Measurements from ENCODE around the gene KRTAP5-2.

KRTAP5-2 gene

GRCh38 chr11:1561955-1562354, 36.1 kb downstream of the KRTAP5-2 start:
- DNase-seq (ENCODE audit: low spot score) = no peak
- in situ Hi-C loops (cut with MboI; ENCODE audit: low sequenced_read_pairs, unreplicated experiment) = no loop called here
- TF ChIP-seq, protein P1, sequence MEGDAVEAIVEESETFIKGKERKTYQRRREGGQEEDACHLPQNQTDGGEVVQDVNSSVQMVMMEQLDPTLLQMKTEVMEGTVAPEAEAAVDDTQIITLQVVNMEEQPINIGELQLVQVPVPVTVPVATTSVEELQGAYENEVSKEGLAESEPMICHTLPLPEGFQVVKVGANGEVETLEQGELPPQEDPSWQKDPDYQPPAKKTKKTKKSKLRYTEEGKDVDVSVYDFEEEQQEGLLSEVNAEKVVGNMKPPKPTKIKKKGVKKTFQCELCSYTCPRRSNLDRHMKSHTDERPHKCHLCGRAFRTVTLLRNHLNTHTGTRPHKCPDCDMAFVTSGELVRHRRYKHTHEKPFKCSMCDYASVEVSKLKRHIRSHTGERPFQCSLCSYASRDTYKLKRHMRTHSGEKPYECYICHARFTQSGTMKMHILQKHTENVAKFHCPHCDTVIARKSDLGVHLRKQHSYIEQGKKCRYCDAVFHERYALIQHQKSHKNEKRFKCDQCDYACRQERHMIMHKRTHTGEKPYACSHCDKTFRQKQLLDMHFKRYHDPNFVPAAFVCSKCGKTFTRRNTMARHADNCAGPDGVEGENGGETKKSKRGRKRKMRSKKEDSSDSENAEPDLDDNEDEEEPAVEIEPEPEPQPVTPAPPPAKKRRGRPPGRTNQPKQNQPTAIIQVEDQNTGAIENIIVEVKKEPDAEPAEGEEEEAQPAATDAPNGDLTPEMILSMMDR (IDR thresholded peaks at IDR 0.05; ENCODE audit: borderline replicate concordance, control extremely low read depth, extremely low read depth, insufficient read depth, missing control alignments) = no peak

DNA sequence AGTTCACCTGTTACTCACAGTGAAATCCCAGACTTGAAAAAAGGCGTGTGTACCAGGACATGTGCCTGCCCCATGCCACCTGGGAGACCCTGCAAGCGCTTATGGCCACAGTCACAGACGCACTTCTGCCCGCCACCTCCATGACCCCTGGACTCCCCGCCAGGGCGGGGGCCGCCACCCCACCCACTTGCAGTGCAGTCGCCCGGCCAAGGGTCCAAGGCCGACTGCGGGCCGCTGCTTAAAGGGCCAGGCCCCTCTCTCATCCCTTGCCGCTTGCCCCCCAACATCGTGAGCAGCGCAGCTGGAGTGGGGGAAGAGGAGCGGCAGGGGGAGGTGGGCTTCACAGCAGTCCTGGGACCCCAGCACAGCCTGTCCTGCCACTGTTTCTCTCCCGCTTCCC, 36.8 kb downstream of the KRTAP5-2 start:
- TF ChIP-seq, protein P1 (IDR thresholded peaks at IDR 0.05; ENCODE audit: borderline replicate concordance, control extremely low read depth, extremely low read depth, insufficient read depth, missing control alignments) = no peak
- DNase-seq (ENCODE audit: low spot score) = no peak
- in situ Hi-C loops (cut with MboI; ENCODE audit: low sequenced_read_pairs, unreplicated experiment) = no loop called here

DNA sequence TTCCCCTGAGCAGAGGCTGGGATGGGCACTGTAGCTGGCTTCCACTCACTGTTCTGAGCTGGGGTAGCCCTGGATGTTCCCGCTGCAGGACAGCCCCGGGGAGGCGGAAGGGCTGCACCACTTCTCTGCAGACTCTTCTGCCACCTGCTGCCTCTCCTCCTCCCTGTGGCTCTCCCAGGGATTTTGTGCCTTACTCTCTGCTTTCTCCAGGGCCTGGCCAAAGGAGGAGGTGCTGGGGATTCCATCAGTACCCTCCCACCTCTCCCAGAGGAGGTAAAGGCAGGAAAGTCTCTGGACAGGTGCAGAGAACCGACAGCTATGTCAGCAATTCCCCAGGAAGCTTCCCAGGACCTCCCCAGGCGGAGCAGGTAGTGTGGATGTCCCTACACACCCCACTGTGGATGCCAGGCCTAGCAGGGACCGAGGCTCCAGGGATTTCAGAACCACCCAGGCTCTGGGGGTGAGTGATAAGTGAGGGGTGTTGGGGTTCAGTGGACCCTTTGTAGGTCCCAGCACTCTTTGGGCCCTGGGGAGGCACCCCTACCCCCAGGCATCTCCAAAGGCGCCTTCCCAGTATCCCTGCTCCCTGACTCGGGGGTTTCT, 37.3 kb downstream of the KRTAP5-2 start:
- in situ Hi-C loops (cut with MboI; ENCODE audit: low sequenced_read_pairs, unreplicated experiment) = no loop called here

DNA sequence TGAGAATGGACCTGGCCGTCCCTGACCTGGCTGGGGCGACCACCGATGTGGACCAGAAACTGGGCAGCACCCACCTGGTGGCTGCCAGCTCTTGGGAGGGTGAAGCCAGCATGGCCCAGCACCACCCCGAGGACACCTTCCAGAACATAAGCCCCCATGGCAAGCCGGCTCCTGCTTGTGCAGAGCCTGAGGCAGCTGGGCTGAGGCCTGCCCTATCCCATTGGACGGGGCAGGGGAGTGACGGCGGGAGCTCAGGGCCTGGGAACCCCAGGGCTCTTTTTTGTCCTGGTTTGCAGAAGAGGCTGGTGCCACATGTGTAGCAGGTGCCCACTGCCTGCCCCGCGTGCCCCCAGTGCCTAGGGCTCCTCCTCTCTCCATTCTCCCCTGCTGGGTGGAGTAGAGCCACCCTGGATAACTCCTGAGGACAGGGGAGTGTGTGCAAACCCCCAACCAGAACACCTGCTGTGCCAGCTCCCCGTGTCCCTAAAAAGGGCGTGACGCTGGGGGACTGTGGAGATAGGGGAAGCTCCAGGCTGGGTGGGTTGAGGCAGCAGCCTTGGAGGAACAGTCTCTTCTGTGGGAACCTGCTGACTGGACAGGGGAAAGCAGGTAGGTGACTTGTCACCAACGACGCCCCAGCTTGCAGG, 38.0 kb downstream of the KRTAP5-2 start:
- TF ChIP-seq, protein P1 (IDR thresholded peaks at IDR 0.05; ENCODE audit: borderline replicate concordance, control extremely low read depth, extremely low read depth, insufficient read depth, missing control alignments) = no peak
- no peak for DNase-seq (ENCODE audit: low spot score)
- in situ Hi-C loops (cut with MboI; ENCODE audit: low sequenced_read_pairs, unreplicated experiment) = no loop called here

More for the DNA sequence above, 37.3 kb downstream of the KRTAP5-2 start:
- TF ChIP-seq, protein P1 (IDR thresholded peaks at IDR 0.05; ENCODE audit: borderline replicate concordance, control extremely low read depth, extremely low read depth, insufficient read depth, missing control alignments) = no peak
- no peak for DNase-seq (ENCODE audit: low spot score)

DNA sequence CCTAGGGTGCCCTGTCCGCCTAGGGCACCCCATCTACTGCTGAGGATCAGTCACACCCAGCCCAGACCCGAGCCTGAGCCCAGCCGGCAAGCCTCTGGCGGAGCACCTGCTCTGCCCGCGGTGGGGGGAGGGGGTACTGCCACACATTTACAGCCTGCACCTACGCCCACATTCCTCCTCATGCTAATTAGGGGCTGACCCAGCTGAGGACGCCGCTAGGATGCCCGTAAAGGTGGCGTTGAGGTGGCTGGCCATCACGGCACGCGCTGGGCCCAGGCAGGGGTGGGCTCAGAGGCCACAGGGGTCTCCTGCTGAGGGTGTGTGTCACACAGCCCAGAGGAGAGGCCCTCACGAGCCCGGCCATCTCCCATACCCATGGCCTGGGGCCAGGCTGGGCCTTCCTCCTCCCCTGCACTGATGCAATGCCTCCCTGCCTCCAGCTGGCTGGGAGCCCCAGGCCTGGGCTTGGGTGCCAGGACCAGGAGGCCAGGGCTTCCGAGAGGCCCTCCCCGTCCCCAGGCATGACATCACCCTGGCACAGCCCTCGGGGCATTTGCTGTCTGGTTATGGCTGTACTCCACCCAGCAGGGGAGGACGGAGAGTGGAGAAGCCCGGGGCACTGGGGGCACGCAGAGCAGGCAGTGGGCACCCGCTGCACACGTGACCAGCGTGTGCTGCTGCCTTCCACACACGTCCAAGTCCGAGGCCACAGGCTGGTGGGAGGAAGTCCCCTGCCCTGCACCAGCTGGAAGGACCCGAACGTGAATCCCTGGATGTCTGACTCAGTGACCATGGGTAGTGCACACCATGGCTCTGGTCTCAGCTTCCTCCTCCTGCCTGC, 38.8 kb downstream of the KRTAP5-2 start:
- in situ Hi-C loops (cut with MboI; ENCODE audit: low sequenced_read_pairs, unreplicated experiment) = no loop called here
- DNase-seq (ENCODE audit: low spot score) = no peak
- TF ChIP-seq, protein P1 (IDR thresholded peaks at IDR 0.05; ENCODE audit: borderline replicate concordance, control extremely low read depth, extremely low read depth, insufficient read depth, missing control alignments) = no peak

DNA sequence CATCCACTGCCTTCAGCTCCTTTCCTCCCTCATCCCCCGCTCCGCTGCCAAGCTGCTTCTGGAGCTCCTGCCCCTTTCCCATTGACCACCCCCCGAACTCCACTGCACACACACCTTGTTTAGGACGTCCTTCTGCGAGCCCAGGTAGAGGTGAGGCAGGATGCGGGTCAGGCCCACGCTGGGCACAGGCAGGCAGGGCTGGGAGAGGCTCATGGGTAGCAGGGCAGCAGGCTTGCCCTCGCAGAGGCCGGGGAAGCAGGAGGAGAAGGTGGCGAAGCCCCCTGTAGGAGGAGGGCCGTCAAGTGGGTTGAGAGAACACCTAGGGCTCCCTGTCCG, 39.4 kb downstream of the KRTAP5-2 start:
- in situ Hi-C loops (cut with MboI; ENCODE audit: low sequenced_read_pairs, unreplicated experiment) = no loop called here
- TF ChIP-seq, protein P1 (IDR thresholded peaks at IDR 0.05; ENCODE audit: borderline replicate concordance, control extremely low read depth, extremely low read depth, insufficient read depth, missing control alignments) = no peak
- DNase-seq (ENCODE audit: low spot score) = no peak
